Measurements from ENCODE around the gene P3H4. TPM values are rescaled to one million over a fixed set of nuclear protein-coding genes. Genes with fewer than 3 reads are reported as not detected.

The P3H4 gene
- total and polyA plus RNA-seq, 10 donors = 3.3 to 7.1 (median 5.8) TPM

- DNase-seq = no peak
These were observed 13.6 kb upstream of the P3H4 start for GRCh38 chr17:41825175-41825845.

DNA sequence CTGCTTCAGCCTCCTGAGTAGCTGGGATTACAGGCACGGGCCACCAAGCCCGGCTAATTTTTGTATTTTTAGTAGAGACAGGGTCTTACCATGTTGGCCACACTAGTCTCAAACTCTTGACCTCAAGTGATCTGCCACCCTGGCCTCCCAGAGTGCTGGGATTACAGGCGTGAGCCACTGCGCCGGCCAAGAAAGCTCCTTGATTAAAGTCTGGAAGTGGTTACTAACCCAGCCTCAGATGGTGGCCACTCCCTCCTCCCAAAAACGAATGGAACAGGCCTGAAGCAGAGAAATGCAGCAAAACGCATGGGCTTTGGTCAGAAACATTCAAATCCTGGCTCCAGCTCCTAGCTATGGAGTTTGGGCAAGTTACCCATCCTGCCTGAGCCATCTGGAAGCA lies 12.3 kb upstream of the P3H4 start:
- H3K36me3 ChIP-seq = peaks cover 0 to 51% (median 31%) of the 10 kb centered on the region in 6 donors
- WGBS, 5 donors = 68 to 76% (median 72%) methylated on average over 7 of the region's 7 CpGs
- TF ChIP-seq POLR2AphosphoS5 (IDR thresholded peaks at IDR 0.05) (no peak), POLR2A (IDR thresholded peaks at IDR 0.05) (no peak)
- TF ChIP-seq, protein P1, sequence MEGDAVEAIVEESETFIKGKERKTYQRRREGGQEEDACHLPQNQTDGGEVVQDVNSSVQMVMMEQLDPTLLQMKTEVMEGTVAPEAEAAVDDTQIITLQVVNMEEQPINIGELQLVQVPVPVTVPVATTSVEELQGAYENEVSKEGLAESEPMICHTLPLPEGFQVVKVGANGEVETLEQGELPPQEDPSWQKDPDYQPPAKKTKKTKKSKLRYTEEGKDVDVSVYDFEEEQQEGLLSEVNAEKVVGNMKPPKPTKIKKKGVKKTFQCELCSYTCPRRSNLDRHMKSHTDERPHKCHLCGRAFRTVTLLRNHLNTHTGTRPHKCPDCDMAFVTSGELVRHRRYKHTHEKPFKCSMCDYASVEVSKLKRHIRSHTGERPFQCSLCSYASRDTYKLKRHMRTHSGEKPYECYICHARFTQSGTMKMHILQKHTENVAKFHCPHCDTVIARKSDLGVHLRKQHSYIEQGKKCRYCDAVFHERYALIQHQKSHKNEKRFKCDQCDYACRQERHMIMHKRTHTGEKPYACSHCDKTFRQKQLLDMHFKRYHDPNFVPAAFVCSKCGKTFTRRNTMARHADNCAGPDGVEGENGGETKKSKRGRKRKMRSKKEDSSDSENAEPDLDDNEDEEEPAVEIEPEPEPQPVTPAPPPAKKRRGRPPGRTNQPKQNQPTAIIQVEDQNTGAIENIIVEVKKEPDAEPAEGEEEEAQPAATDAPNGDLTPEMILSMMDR (IDR thresholded peaks at IDR 0.05 in 8 of 11, conservative IDR thresholded peaks at IDR 0.05 in 3 of 11) = no peak
- no peaks in the 10 kb centered on the region for H3K27me3 ChIP-seq (replicated peaks in 1 of 7)
- intact Hi-C loops (cut with DNase I; ENCODE audit: low total_unique reads) = no loop called here
- no peaks in the 10 kb centered on the region for H3K4me1 ChIP-seq
- no peak overlapping the region for H3K27ac ChIP-seq
- DNase-seq = no peak
- no peaks in the 10 kb centered on the region for H3K9me3 ChIP-seq
- no peak overlapping the region for H3K4me3 ChIP-seq

More at GRCh38 chr17:41825175-41825845, 13.6 kb upstream of the P3H4 start:
- Histone ChIP-seq H3K4me3 (no peak overlapping the region), H3K27ac (no peak overlapping the region), H3K27me3 (replicated peaks in 1 of 7) (no peaks in the 10 kb centered on the region), H3K36me3 (peaks cover 4 to 63% (median 42%) of the 10 kb centered on the region in 6 donors), H3K4me1 (no peaks in the 10 kb centered on the region), H3K9me3 (no peaks in the 10 kb centered on the region)
- TF ChIP-seq, protein P1 (IDR thresholded peaks at IDR 0.05 in 8 of 11, conservative IDR thresholded peaks at IDR 0.05 in 3 of 11) = no peak
- TF ChIP-seq POLR2AphosphoS5 (IDR thresholded peaks at IDR 0.05) = no peak
- no peak for TF ChIP-seq POLR2A (IDR thresholded peaks at IDR 0.05)
- intact Hi-C loops (cut with DNase I; ENCODE audit: low total_unique reads) = no loop called here
- WGBS, 5 donors = 89 to 96% (median 93%) methylated on average over 19 of the region's 19 CpGs

DNA sequence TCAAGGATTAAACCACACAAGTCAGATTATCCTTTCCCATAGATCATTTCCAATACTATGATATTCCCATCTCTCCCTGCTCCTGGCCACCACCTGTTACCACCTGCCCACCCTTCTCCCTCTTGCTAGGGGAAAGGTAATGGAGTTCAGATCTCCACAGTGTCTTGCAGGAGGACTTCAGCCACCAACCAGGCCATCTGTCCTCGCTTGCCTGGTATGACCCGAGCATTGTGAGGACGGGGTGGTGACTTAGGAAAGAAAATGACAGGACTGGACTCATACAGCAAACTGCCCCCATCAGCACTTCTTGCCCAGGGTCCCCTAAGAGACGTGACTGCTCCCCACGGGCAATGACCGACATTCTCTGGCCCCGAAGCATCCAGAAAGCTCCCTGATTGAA lies 11.8 kb upstream of the P3H4 start:
- intact Hi-C loops (cut with DNase I; ENCODE audit: low total_unique reads) = no loop called here
- Histone ChIP-seq H3K27me3 (replicated peaks in 1 of 7) (no peaks in the 10 kb centered on the region), H3K4me3 (no peak overlapping the region), H3K4me1 (no peaks in the 10 kb centered on the region), H3K27ac (no peak overlapping the region), H3K9me3 (no peaks in the 10 kb centered on the region), H3K36me3 (peaks cover 0 to 46% (median 28%) of the 10 kb centered on the region in 6 donors)
- WGBS, 5 donors = 89 to 92% (median 91%) methylated on average over 7 of the region's 7 CpGs
- no peak for DNase-seq
- no peak for TF ChIP-seq POLR2AphosphoS5 (IDR thresholded peaks at IDR 0.05)
- TF ChIP-seq POLR2A (IDR thresholded peaks at IDR 0.05) = no peak
- TF ChIP-seq, protein P1 (IDR thresholded peaks at IDR 0.05 in 8 of 11, conservative IDR thresholded peaks at IDR 0.05 in 3 of 11) = no peak

GRCh38 chr17:41823141-41823524 lies 11.4 kb upstream of the P3H4 start:
- H3K4me3 ChIP-seq = no peak overlapping the region
- H3K9me3 ChIP-seq = no peaks in the 10 kb centered on the region
- WGBS, 5 donors = 83 to 100% (median 88%) methylated on average over 1 of the region's 1 CpG
- TF ChIP-seq POLR2AphosphoS5 (IDR thresholded peaks at IDR 0.05) (no peak), POLR2A (IDR thresholded peaks at IDR 0.05) (no peak)
- TF ChIP-seq, protein P1 (IDR thresholded peaks at IDR 0.05 in 8 of 11, conservative IDR thresholded peaks at IDR 0.05 in 3 of 11) = no peak
- H3K4me1 ChIP-seq = no peaks in the 10 kb centered on the region
- DNase-seq = no peak
- H3K27me3 ChIP-seq (replicated peaks in 1 of 7) = no peaks in the 10 kb centered on the region
- H3K27ac ChIP-seq = no peak overlapping the region
- peaks cover 0 to 41% (median 28%) of the 10 kb centered on the region in 6 donors for H3K36me3 ChIP-seq
- intact Hi-C loops (cut with DNase I; ENCODE audit: low total_unique reads) = no loop called here

All from spleen (tissue), 11 donors.